Lower leg skin (tissue), 3 donors: ENCODE measurements around the gene TEX9.

Source experiments
- CTCF ChIP-seq, 3 donors: fragments of 450-650 bp; IDR thresholded peaks; one replicate each; pipeline ENCODE4 v1.5.1; 2016; ENCODE audit warnings: antibody characterized with exemption in 3 of 3, mild to moderate bottlenecking in 3 of 3, moderate library complexity in 2 of 3
- POLR2A ChIP-seq, 2 donors: fragments of 450-650 bp; IDR thresholded peaks; one replicate each; pipeline ENCODE4 v1.6.1; 2016 to 2017; ENCODE audit warnings: antibody characterized with exemption in 2 of 2, mild to moderate bottlenecking in 1 of 2, moderate library complexity in 1 of 2

- TF ChIP-seq POLR2A (IDR thresholded peaks at IDR 0.05) (no peak), CTCF (IDR thresholded peaks at IDR 0.05) (no peak)
Measured at GRCh38 chr15:56356616-56357015, 8.6 kb upstream of the TEX9 start.
